GM21825 (cell line): ENCODE results near the gene MATN1.

ENCODE experiments used
- ATAC-seq: cut with Tn5 transposase; IDR thresholded peaks from one replicate; pipeline ENCODE4 v1.9.1; 2021; ENCODE audit warnings: mild to moderate bottlenecking, moderate library complexity; ENCODE audit not compliant: unreplicated experiment

The MATN1 gene

GRCh38 chr1:30745834-30746208, 22.4 kb upstream of the MATN1 start:
- no peak for ATAC-seq

- no peak for ATAC-seq
Observed at GRCh38 chr1:30745156-30745833, 21.9 kb upstream of the MATN1 start.

- peak; percentile 25 for ATAC-seq
Observed at GRCh38 chr1:30744060-30744756, 20.8 kb upstream of the MATN1 start.

- no peak for ATAC-seq
Observed at GRCh38 chr1:30743584-30744059, 20.2 kb upstream of the MATN1 start.

- no peak for ATAC-seq
Observed at GRCh38 chr1:30742963-30743559, 19.7 kb upstream of the MATN1 start.

- ATAC-seq: no peak
Observed at GRCh38 chr1:30742300-30742962, 19.0 kb upstream of the MATN1 start.

- ATAC-seq: no peak
Observed at GRCh38 chr1:30741239-30741894, 18.0 kb upstream of the MATN1 start.

GRCh38 chr1:30740251-30741238, 17.2 kb upstream of the MATN1 start:
- ATAC-seq: no peak

- no peak for ATAC-seq
Observed at GRCh38 chr1:30739601-30740000, 16.2 kb upstream of the MATN1 start.

- no peak for ATAC-seq
Observed at GRCh38 chr1:30738715-30739559, 15.6 kb upstream of the MATN1 start.

- no peak for ATAC-seq
Observed at GRCh38 chr1:30738040-30738714, 14.8 kb upstream of the MATN1 start.

- ATAC-seq: no peak
Observed at GRCh38 chr1:30737357-30738039, 14.1 kb upstream of the MATN1 start.

- ATAC-seq: no peak
Observed at GRCh38 chr1:30735668-30736498, 12.5 kb upstream of the MATN1 start.

GRCh38 chr1:30735124-30735523, 11.7 kb upstream of the MATN1 start:
- no peak for ATAC-seq

- ATAC-seq: no peak
Observed at GRCh38 chr1:30734580-30734979, 11.2 kb upstream of the MATN1 start.

GRCh38 chr1:30734106-30734505, 10.7 kb upstream of the MATN1 start:
- ATAC-seq: no peak

GRCh38 chr1:30733493-30733892, 10.1 kb upstream of the MATN1 start:
- no peak for ATAC-seq
